ENCODE results near the gene MED22.
"Not testable (repeated sequence)": the region's sequence is repeated elsewhere in the genome, so short reads cannot be mapped to it uniquely, and the experiment has no call there.

Gene MED22

GRCh38 chr9:133334161-133334560, 13.8 kb downstream of the MED22 start:
- no peak for DNase-seq (ENCODE audit: low read depth in 1 of 2, low spot score in 1 of 2)
- no peak for TF ChIP-seq JUND (IDR thresholded peaks at IDR 0.05; ENCODE audit: low read depth)
- in situ Hi-C loops (cut with HindIII; ENCODE audit: low pct_unique_long_range_greater_than_20kb, low sequenced_read_pairs), result no loop called here

- TF ChIP-seq JUND (IDR thresholded peaks at IDR 0.05; ENCODE audit: low read depth), result no peak
- no peak for DNase-seq (ENCODE audit: low read depth in 1 of 2, low spot score in 1 of 2)
- in situ Hi-C loops (cut with HindIII; ENCODE audit: low pct_unique_long_range_greater_than_20kb, low sequenced_read_pairs), result no loop called here
These were observed 14.4 kb downstream of the MED22 start for GRCh38 chr9:133333566-133333965.

GRCh38 chr9:133333011-133333410, 14.9 kb downstream of the MED22 start:
- in situ Hi-C loops (cut with HindIII; ENCODE audit: low pct_unique_long_range_greater_than_20kb, low sequenced_read_pairs), result no loop called here
- TF ChIP-seq JUND (IDR thresholded peaks at IDR 0.05; ENCODE audit: low read depth), result no peak
- DNase-seq (ENCODE audit: low read depth in 1 of 2, low spot score in 1 of 2), result no peak

GRCh38 chr9:133332381-133332730, 15.6 kb downstream of the MED22 start:
- in situ Hi-C loops (cut with HindIII; ENCODE audit: low pct_unique_long_range_greater_than_20kb, low sequenced_read_pairs), result no loop called here
- TF ChIP-seq JUND (IDR thresholded peaks at IDR 0.05; ENCODE audit: low read depth), result no peak
- DNase-seq (ENCODE audit: low read depth in 1 of 2, low spot score in 1 of 2), result no peak

GRCh38 chr9:133331641-133332380, 16.1 kb downstream of the MED22 start:
- in situ Hi-C loops (cut with HindIII; ENCODE audit: low pct_unique_long_range_greater_than_20kb, low sequenced_read_pairs), result no loop called here
- no peak for TF ChIP-seq JUND (IDR thresholded peaks at IDR 0.05; ENCODE audit: low read depth)

GRCh38 chr9:133331221-133331620, 16.7 kb downstream of the MED22 start:
- in situ Hi-C loops (cut with HindIII; ENCODE audit: low pct_unique_long_range_greater_than_20kb, low sequenced_read_pairs), result no loop called here
- no peak for TF ChIP-seq JUND (IDR thresholded peaks at IDR 0.05; ENCODE audit: low read depth)
- DNase-seq (ENCODE audit: low read depth in 1 of 2, low spot score in 1 of 2), result no peak

More at GRCh38 chr9:133331641-133332380, 16.1 kb downstream of the MED22 start:
- no peak for DNase-seq (ENCODE audit: low read depth in 1 of 2, low spot score in 1 of 2)

- peak in 1 of 2 experiments; percentile 64 for DNase-seq (ENCODE audit: low read depth in 1 of 2, low spot score in 1 of 2)
- in situ Hi-C loops (cut with HindIII; ENCODE audit: low pct_unique_long_range_greater_than_20kb, low sequenced_read_pairs), result not testable (repeated sequence)
These were observed 18.4 kb downstream of the MED22 start for GRCh38 chr9:133329306-133330156.

GRCh38 chr9:133327834-133328484, 20.0 kb downstream of the MED22 start:
- in situ Hi-C loops (cut with HindIII; ENCODE audit: low pct_unique_long_range_greater_than_20kb, low sequenced_read_pairs), result no loop called here

GRCh38 chr9:133327021-133327420, 20.9 kb downstream of the MED22 start:
- in situ Hi-C loops (cut with HindIII; ENCODE audit: low pct_unique_long_range_greater_than_20kb, low sequenced_read_pairs); DNase-seq (ENCODE audit: low read depth in 1 of 2, low spot score in 1 of 2): not testable (repeated sequence)

More at GRCh38 chr9:133327834-133328484, 20.0 kb downstream of the MED22 start:
- DNase-seq (ENCODE audit: low read depth in 1 of 2, low spot score in 1 of 2), result no peak
- TF ChIP-seq JUND (IDR thresholded peaks at IDR 0.05; ENCODE audit: low read depth), result no peak

- TF ChIP-seq JUND (IDR thresholded peaks at IDR 0.05; ENCODE audit: low read depth), result no peak
- no peak for DNase-seq (ENCODE audit: low read depth in 1 of 2, low spot score in 1 of 2)
- in situ Hi-C loops (cut with HindIII; ENCODE audit: low pct_unique_long_range_greater_than_20kb, low sequenced_read_pairs), result no loop called here
These were observed 23.8 kb downstream of the MED22 start for GRCh38 chr9:133323991-133324703.

GRCh38 chr9:133323211-133323610, 24.7 kb downstream of the MED22 start:
- no peak for TF ChIP-seq JUND (IDR thresholded peaks at IDR 0.05; ENCODE audit: low read depth)
- no peak for DNase-seq (ENCODE audit: low read depth in 1 of 2, low spot score in 1 of 2)
- in situ Hi-C loops (cut with HindIII; ENCODE audit: low pct_unique_long_range_greater_than_20kb, low sequenced_read_pairs), result no loop called here

- TF ChIP-seq JUND (IDR thresholded peaks at IDR 0.05; ENCODE audit: low read depth), result no peak
- DNase-seq (ENCODE audit: low read depth in 1 of 2, low spot score in 1 of 2), result no peak
- in situ Hi-C loops (cut with HindIII; ENCODE audit: low pct_unique_long_range_greater_than_20kb, low sequenced_read_pairs), result no loop called here
These were observed 25.2 kb downstream of the MED22 start for GRCh38 chr9:133322701-133323100.

Data from T47D (cell line).